Neutrophil (primary cell): ENCODE results near the gene TMEM260.

Experiments used
- H3K27ac ChIP-seq: fragments of 200-600 bp; sonication (generic); 2 replicates; pipeline ENCODE4 v1.5.1; 2016; ENCODE audit warnings: mild to moderate bottlenecking, moderate library complexity
- H3K27me3 ChIP-seq: fragments of 200-600 bp; sonication (generic); 2 replicates; pipeline ENCODE4 v1.6.0; 2016; ENCODE audit warnings: mild to moderate bottlenecking
- H3K36me3 ChIP-seq: fragments of 200-600 bp; sonication (generic); 2 replicates; pipeline ENCODE4 v1.5.1; 2017
- H3K4me1 ChIP-seq, 2 experiments: fragments of 200-600 bp in 1 of 2; sonication (generic) in 1 of 2; 1 replicate in 1 of 2; 2 replicates in 1 of 2; pipeline versions ENCODE4 v1.5.1 to v1.6.1; 2013 to 2016; ENCODE audit warnings: low read depth in 1 of 2, low read length in 1 of 2, mild to moderate bottlenecking in 1 of 2, moderate library complexity in 1 of 2; ENCODE audit not compliant: control insufficient read depth in 1 of 2, insufficient read depth in 1 of 2
- H3K4me3 ChIP-seq, 2 experiments: fragments of 200-600 bp in 1 of 2; sonication (generic) in 1 of 2; 1 replicate in 1 of 2; 2 replicates in 1 of 2; pipeline ENCODE4 v1.5.1; 2013 to 2016; ENCODE audit warnings: low read depth in 1 of 2, low read length in 1 of 2, mild to moderate bottlenecking in 1 of 2, moderate library complexity in 1 of 2
- H3K9me3 ChIP-seq: fragments of 200-600 bp; sonication (generic); 2 replicates; pipeline ENCODE4 v1.5.1; 2016
- TF ChIP-seq, protein P1 (sequence below): fragments of 200-600 bp; sonication (generic); IDR thresholded peaks from 2 replicates; pipeline ENCODE4 v1.5.1; 2016; ENCODE audit warnings: antibody characterized with exemption

The TMEM260 gene

DNA sequence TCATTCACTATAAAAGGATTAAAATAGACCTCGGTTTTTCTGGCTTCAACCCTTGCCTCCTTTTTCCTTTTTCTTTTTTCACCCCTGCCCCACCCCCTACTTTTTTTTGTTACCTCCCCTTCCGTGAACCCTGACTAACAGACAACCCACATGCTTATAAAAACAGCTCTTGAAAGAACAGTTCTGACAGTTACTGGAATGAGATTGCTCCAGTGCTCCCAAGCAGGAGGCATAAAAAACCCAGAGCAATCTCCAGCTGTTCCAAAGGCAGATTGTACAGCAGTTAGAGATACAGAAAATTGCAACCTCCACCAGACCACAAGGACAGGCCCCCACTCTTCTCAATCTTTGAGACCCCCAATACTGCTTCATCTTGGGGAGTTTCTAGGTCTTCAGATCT lies 29.9 kb upstream of the TMEM260 start:
- no peaks in the 10 kb centered on the region for H3K9me3 ChIP-seq
- TF ChIP-seq, protein P1, sequence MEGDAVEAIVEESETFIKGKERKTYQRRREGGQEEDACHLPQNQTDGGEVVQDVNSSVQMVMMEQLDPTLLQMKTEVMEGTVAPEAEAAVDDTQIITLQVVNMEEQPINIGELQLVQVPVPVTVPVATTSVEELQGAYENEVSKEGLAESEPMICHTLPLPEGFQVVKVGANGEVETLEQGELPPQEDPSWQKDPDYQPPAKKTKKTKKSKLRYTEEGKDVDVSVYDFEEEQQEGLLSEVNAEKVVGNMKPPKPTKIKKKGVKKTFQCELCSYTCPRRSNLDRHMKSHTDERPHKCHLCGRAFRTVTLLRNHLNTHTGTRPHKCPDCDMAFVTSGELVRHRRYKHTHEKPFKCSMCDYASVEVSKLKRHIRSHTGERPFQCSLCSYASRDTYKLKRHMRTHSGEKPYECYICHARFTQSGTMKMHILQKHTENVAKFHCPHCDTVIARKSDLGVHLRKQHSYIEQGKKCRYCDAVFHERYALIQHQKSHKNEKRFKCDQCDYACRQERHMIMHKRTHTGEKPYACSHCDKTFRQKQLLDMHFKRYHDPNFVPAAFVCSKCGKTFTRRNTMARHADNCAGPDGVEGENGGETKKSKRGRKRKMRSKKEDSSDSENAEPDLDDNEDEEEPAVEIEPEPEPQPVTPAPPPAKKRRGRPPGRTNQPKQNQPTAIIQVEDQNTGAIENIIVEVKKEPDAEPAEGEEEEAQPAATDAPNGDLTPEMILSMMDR, result no peak
- no peak overlapping the region for H3K27ac ChIP-seq
- H3K4me1 ChIP-seq, result no peaks in the 10 kb centered on the region
- no peak overlapping the region for H3K4me3 ChIP-seq
- peaks cover 29% of the 10 kb centered on the region for H3K27me3 ChIP-seq
- no peaks in the 10 kb centered on the region for H3K36me3 ChIP-seq

DNA sequence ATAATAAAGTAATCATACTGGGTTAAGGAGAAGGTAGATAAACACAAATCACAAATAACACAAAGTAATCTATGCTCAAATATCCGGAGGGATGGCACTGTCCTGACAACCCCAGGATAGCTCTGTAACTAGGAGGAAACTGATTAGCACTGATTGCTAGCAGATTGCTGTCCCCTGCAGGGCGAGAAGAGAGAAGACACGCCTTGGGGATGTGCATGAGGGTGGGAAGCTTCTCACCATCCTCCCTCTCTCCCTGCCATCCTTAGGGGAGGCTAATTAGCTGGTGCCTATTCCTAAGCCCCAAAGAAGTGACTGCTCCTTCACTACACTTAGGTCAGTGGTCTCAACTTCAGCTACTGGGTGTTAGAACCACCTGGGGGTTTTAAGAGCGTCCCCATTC lies 27.0 kb upstream of the TMEM260 start:
- no peak overlapping the region for H3K27ac ChIP-seq
- no peak overlapping the region for H3K4me3 ChIP-seq
- H3K4me1 ChIP-seq, result no peaks in the 10 kb centered on the region
- H3K27me3 ChIP-seq, result peaks cover 38% of the 10 kb centered on the region
- H3K9me3 ChIP-seq, result no peaks in the 10 kb centered on the region
- TF ChIP-seq, protein P1, result no peak
- H3K36me3 ChIP-seq, result no peaks in the 10 kb centered on the region

DNA sequence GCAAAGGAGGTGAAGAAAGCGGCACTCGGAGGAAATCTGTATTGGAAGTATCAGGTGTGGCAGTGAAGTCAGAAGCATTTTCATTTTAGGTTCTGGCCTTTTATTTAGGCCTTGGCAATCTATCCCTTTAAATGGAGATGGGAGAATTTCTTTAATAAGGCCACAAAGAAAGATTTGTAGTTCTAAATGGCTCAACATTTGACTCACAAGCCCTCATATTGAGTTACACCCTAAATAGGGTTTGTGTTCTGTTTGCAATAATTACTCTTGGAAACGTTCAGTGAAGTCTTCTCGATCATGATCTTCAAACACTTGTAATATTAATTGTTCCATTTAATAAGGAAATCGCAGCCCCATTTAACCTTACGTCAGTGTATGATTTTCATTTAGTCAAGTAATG lies 25.3 kb upstream of the TMEM260 start:
- TF ChIP-seq, protein P1, result no peak
- no peaks in the 10 kb centered on the region for H3K9me3 ChIP-seq
- H3K27me3 ChIP-seq, result peaks cover 42% of the 10 kb centered on the region
- no peak overlapping the region for H3K27ac ChIP-seq
- H3K4me1 ChIP-seq, result no peaks in the 10 kb centered on the region
- no peak overlapping the region for H3K4me3 ChIP-seq
- no peaks in the 10 kb centered on the region for H3K36me3 ChIP-seq

DNA sequence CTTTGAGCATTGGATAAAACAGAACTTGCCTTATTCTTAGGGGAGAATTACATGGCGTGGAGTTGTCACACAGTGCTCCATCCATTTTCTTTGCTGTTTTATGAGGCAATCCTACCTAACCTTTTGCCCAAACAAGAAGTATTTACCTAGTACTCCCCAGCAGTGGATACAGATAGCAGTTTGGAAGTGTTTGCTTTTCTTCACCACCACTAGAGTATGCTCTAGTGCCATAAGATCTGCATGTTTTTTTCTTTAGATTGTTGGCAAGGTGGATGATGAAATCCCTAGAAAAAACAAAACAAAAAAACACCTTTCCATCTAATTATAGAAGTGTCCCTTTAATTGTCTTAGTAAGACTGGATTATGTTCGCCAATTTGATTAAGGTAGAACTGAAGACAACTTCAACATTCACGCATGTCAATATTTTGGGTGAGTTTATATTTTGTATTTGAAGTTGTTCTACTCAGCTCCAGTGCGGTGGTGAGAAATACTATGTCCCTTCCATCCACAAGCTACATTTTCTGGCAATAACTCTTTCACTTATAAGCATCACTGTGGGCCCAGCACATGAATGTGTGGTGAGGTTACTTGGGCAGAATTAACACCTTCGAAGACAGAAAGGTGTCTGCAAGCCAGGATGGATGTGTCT lies 23.6 kb upstream of the TMEM260 start:
- TF ChIP-seq, protein P1, result no peak
- H3K27me3 ChIP-seq, result peaks cover 39% of the 10 kb centered on the region
- no peak overlapping the region for H3K4me3 ChIP-seq
- no peaks in the 10 kb centered on the region for H3K4me1 ChIP-seq
- H3K9me3 ChIP-seq, result no peaks in the 10 kb centered on the region
- no peaks in the 10 kb centered on the region for H3K36me3 ChIP-seq
- no peak overlapping the region for H3K27ac ChIP-seq

DNA sequence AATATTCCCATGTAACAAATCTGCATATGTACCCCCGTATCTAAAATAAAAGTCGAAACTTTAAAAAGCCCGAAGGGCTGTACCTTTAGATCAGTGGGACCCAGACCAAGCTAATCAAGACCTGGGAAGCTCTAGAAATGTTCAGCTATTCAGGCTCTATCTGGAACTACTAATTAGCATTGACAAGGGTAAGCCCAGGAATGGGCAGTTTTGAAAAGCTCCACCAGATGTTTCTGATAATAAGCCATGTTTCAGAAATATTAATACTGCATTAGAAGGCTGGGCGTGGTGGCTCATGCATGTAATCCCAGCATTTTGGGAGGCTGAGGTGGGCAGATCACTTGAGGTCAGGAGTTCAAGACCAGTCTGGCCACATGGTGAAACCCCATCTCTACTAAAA lies 20.4 kb upstream of the TMEM260 start:
- H3K9me3 ChIP-seq, result no peaks in the 10 kb centered on the region
- peaks cover 20% of the 10 kb centered on the region for H3K27me3 ChIP-seq
- no peaks in the 10 kb centered on the region for H3K4me1 ChIP-seq
- H3K4me3 ChIP-seq, result no peak overlapping the region
- TF ChIP-seq, protein P1, result no peak
- H3K27ac ChIP-seq, result no peak overlapping the region
- H3K36me3 ChIP-seq, result no peaks in the 10 kb centered on the region

DNA sequence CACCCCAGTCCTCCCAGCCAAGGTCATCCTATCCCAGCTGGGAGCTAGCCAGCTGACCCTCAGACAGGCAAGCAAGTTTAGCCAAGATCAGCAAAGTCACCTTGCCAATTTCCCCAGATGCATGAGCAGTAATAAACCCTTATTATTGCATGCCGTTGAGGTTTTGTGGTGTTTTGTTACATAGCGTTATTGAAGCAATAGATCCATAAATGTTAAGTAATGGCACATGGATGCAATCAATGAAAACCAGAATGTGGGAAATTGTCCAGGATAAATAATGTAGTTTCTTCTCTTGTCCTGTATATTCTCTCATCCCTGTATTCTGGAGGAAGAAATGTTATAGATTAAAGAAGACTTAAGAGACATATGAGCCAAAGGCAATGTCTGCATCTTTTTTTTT lies 18.0 kb upstream of the TMEM260 start:
- no peak overlapping the region for H3K27ac ChIP-seq
- H3K9me3 ChIP-seq, result no peaks in the 10 kb centered on the region
- no peaks in the 10 kb centered on the region for H3K4me1 ChIP-seq
- H3K27me3 ChIP-seq, result peaks cover 30% of the 10 kb centered on the region
- TF ChIP-seq, protein P1, result no peak
- H3K4me3 ChIP-seq, result no peak overlapping the region
- H3K36me3 ChIP-seq, result no peaks in the 10 kb centered on the region
